Choroid plexus epithelial cell (primary cell): ENCODE measurements around the gene CHST3.
"Not testable (repeated sequence)": the region's sequence is repeated elsewhere in the genome, so short reads cannot be mapped to it uniquely, and the experiment has no call there.

Source experiments
- DNase-seq: peaks from one replicate; pipeline ENCODE4 v3.0.0-alpha.2; 2010; ENCODE audit warnings: low read depth
- H3K4me3 ChIP-seq: 2 replicates; pipeline ENCODE4 v1.5.1; 2011; ENCODE audit warnings: low read depth, mild to moderate bottlenecking, control low read depth, low read length, moderate library complexity
- CTCF ChIP-seq: conservative IDR thresholded peaks from 2 replicates; pipeline ENCODE4 v1.5.1; 2011; ENCODE audit warnings: low read depth, mild to moderate bottlenecking, control low read depth, inconsistent platforms, low read length, moderate library complexity

The CHST3 gene

DNA sequence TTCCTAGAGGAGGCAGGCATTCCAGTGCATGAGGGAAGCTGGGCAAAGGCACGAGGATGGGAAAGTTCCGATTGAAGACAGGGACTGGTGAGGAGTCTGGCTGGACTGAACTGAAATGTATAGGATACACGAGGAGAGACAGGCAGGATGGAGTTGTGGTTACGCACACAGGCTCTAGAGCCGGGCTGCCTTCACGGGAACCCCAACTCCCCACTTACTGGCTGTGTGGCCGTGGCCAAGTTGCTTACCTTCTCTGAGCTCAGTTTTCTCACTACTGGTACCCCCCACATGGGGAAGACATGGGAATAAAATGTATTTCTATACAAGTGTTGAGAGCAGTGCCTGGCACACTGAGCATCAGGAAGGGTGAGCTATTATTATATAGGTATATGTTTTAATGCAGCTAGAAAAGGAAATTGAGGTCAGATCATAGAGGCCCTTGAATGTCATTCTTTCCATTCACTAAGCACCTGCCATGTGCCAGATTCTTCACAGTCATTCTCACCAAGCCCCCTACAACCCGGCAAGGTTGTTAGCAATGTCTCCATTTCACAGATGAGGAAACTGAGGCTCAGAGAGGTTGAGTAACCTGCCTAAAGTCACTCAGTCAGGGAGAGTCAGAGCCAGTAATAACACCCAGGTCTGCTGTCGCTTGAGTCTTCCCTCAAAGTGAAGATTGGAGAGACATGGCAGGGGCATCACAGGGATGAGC is 9.7 kb downstream of the CHST3 start:
- no peak for DNase-seq
- H3K4me3 ChIP-seq: no peak overlapping the region
- TF ChIP-seq CTCF: no peak

DNA sequence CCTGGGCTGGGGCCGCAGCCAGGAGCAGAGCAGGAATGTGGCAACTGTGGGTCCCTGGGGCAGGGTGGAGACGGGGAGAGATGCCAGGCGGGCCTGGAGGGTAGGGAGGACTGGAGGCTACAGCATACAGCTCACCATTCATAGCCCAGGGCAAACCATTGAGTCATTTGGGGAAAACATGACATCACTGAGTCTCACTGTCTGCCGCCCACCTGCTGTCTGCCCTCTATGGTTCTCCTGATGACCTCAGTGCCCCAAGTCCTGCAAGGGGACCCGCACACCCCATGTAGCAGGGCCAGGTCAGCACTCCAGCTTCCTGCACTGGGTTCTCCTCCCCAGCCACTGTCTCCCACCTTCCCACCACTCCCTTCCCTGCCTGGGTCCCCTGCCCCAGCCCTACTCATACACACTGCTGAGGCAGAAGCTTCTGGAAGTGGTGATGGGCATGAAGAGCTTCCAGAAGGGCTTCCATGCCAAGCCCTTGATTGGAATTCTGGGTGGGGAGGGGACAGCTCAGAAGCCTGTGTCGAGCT is 10.4 kb downstream of the CHST3 start:
- no peak for TF ChIP-seq CTCF
- no peak overlapping the region for H3K4me3 ChIP-seq
- no peak for DNase-seq

DNA sequence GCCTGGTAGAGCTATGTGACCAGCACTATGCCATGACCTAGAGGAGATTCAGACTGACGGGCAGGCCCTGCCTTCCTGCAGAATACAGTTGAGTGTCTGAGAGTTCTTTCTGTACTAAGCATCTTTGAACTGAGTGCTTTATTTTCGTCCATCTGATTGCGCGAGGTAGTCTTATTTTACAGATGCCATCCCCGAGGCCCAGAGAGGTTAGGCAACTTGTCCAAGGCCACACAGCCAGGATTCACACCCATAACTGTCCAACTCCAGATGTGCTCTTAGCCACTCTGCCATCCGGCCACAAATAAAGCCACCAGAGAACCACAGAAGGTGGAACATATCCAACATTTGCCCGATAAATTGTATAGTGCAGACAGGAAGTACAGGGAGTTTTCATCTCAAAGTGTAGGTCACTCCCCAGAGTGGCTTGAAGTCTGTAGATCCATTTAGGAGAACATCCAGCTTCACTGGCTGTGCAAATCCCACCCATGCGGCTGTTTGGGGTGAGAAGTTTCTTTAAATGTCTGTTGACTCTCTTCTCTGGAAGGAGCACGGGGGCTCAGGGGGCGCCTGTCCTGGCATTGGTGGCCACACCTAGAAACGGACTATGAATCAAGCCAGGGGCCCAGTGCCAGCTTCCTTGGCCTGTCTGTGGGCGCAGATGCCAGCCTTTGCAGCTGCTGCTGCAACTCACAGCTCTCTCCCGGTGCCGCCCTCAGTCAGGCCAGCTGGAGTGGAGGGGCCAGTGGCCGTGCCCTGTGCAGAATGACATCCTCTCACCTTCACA is 11.1 kb downstream of the CHST3 start:
- no peak overlapping the region for H3K4me3 ChIP-seq
- no peak for TF ChIP-seq CTCF
- no peak for DNase-seq

GRCh38 chr10:71975871-71976725 is 11.9 kb downstream of the CHST3 start:
- TF ChIP-seq CTCF: no peak
- H3K4me3 ChIP-seq: no peak overlapping the region
- peak; percentile 80 for DNase-seq

DNA sequence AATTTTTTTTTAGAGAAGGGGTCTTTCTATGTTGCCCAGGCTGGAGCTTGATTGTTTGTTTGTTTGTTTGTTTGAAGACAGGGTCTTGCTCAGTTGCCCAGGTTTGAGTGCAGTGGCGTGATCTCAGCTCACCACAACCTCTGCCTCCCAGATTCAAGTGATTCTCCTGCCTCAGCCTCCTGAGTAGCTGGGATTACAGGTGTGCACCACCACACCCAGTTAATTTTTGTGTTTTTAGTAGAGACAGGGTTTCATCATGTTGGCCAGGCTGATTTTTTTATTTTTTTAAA is 13.4 kb downstream of the CHST3 start:
- not testable (repeated sequence) for H3K4me3 ChIP-seq, DNase-seq

GRCh38 chr10:71978476-71978875 is 14.3 kb downstream of the CHST3 start:
- H3K4me3 ChIP-seq: no peak overlapping the region
- no peak for DNase-seq
- TF ChIP-seq CTCF: peak; percentile 47
